ENCODE results near the gene PLK5. TPM values are rescaled to one million over a fixed set of nuclear protein-coding genes. Genes with fewer than 3 reads are reported as not detected.

PLK5 gene
- total RNA-seq, 1 experiment from 2014 or later = 0.57 TPM

- Histone ChIP-seq H3K4me2 (ENCODE audit: insufficient read depth, insufficient read length, low read length) (no peak overlapping the region), H3K27me3 (ENCODE audit: insufficient read depth, low read length) (no peaks in the 10 kb centered on the region; the same call in 1 of the 2 replicates), H2BK5ac (ENCODE audit: insufficient read length, low read length) (no peak overlapping the region), H3K27ac (ENCODE audit: insufficient read length, low read depth, low read length) (no peak overlapping the region), H3K9ac (ENCODE audit: extremely low read depth, insufficient read length, low read length) (no peak overlapping the region), H3K9me3 (ENCODE audit: control insufficient read depth, low read depth, low read length) (no peaks in the 10 kb centered on the region), H2AK5ac (ENCODE audit: insufficient read length, low read length) (no peak overlapping the region), H3K14ac (ENCODE audit: insufficient read depth, low read length) (no peak overlapping the region), H2BK120ac (ENCODE audit: low read depth, low read length, poor library complexity, severe bottlenecking) (no peak overlapping the region), H2BK20ac (ENCODE audit: low read depth, low read length, poor library complexity, severe bottlenecking) (no peak overlapping the region), H3K79me2 (ENCODE audit: insufficient read depth, low read length) (no peaks in the 10 kb centered on the region), H2AFZ (ENCODE audit: low read length) (no peak overlapping the region), H4K20me1 (ENCODE audit: control insufficient read depth, insufficient read depth, insufficient read length) (no peaks in the 10 kb centered on the region), H4K8ac (replicated peaks; ENCODE audit: insufficient read length, low read depth, low read length) (no peak overlapping the region), H3K4ac (ENCODE audit: low read depth, low read length) (no peak overlapping the region), H3K56ac (ENCODE audit: insufficient read length, low read depth, low read length) (no peak overlapping the region), H2BK12ac (ENCODE audit: insufficient read length, low read depth, low read length) (no peak overlapping the region), H4K5ac (ENCODE audit: insufficient read length, low read depth, low read length) (no peak overlapping the region), H3K18ac (ENCODE audit: insufficient read length, low read depth, low read length) (no peak overlapping the region), H3K79me1 (ENCODE audit: insufficient read depth, low read depth, low read length, poor library complexity, severe bottlenecking) (no peaks in the 10 kb centered on the region), H2BK15ac (ENCODE audit: low read depth, low read length) (no peak overlapping the region), H3K23me2 (ENCODE audit: insufficient read length, low read depth, low read length, poor library complexity, severe bottlenecking) (peaks cover 7% of the 10 kb centered on the region), H3K4me1 (ENCODE audit: insufficient read depth, low read length) (no peaks in the 10 kb centered on the region), H3T11ph (ENCODE audit: low read length) (no peak overlapping the region), H4K91ac (ENCODE audit: insufficient read length, low read depth, low read length) (no peak overlapping the region), H3K23ac (ENCODE audit: insufficient read length, low read depth, low read length) (no peak overlapping the region)
- no peaks in the 10 kb centered on the region for H3K36me3 Mint-ChIP-seq (ENCODE audit: insufficient read depth in 1 of 3, low read depth in 3 of 3)
- H3K4me3 Mint-ChIP-seq = no peak overlapping the region
- no peak for DNase-seq
- TF ChIP-seq CTCF (conservative IDR thresholded peaks at IDR 0.05) = no peak
- H3K4me1 Mint-ChIP-seq = peaks cover 0 to 12% of the 10 kb centered on the region in 2 experiments; a peak in 3 of 4 replicates
- H3K9me3 Mint-ChIP-seq = peaks cover 7 to 16% of the 10 kb centered on the region in 2 experiments
- H3K27me3 Mint-ChIP-seq (ENCODE audit: low read depth) = peaks cover 68% of the 10 kb centered on the region
- WGBS (ENCODE audit: extremely low coverage, insufficient read length, low lambda C conversion rate) = no CpG with 5 or more reads among the region's 9 CpGs
- H3K27ac Mint-ChIP-seq = no peak overlapping the region
These were observed 22.7 kb upstream of the PLK5 start for GRCh38 chr19:1501200-1501595.
